ENCODE data around the gene SLC16A2.
"Not testable (repeated sequence)": the region's sequence is repeated elsewhere in the genome, so short reads cannot be mapped to it uniquely, and the experiment has no call there.

Gene SLC16A2

GRCh38 chrX:74505437-74505836 is 84.1 kb downstream of the SLC16A2 start:
- no peak overlapping the region for H3K9ac ChIP-seq (ENCODE audit: low read length in 2 of 2)
- no peaks in the 10 kb centered on the region for H3K4me1 ChIP-seq (ENCODE audit: control insufficient read depth, insufficient read depth, low read length)
- H3K9me3 ChIP-seq (ENCODE audit: control insufficient read depth in 2 of 2, low read length in 2 of 2), result no peaks in the 10 kb centered on the region
- peaks cover 0 to 7% of the 10 kb centered on the region in 2 donors for H3K27me3 ChIP-seq (ENCODE audit: control insufficient read depth in 1 of 2, insufficient read depth in 2 of 2, low read length in 2 of 2)
- H3K36me3 ChIP-seq (ENCODE audit: control insufficient read depth in 2 of 2, insufficient read depth in 2 of 2, low read length in 2 of 2), result peaks cover 0 to 2% of the 10 kb centered on the region in 2 donors
- H3K4me3 ChIP-seq (ENCODE audit: low read length in 2 of 2), result no peak overlapping the region
- no peak overlapping the region for H3K27ac ChIP-seq (ENCODE audit: low read length)

- Histone ChIP-seq H3K9ac (ENCODE audit: low read length in 2 of 2) (no peak overlapping the region), H3K9me3 (ENCODE audit: control insufficient read depth in 2 of 2, low read length in 2 of 2) (no peaks in the 10 kb centered on the region), H3K27me3 (ENCODE audit: control insufficient read depth in 1 of 2, insufficient read depth in 2 of 2, low read length in 2 of 2) (peaks cover 0 to 7% of the 10 kb centered on the region in 2 donors), H3K36me3 (ENCODE audit: control insufficient read depth in 2 of 2, insufficient read depth in 2 of 2, low read length in 2 of 2) (peaks cover 0 to 2% of the 10 kb centered on the region in 2 donors), H3K27ac (ENCODE audit: low read length) (no peak overlapping the region), H3K4me1 (ENCODE audit: control insufficient read depth, insufficient read depth, low read length) (no peaks in the 10 kb centered on the region), H3K4me3 (ENCODE audit: low read length in 2 of 2) (no peak overlapping the region)
Measured at GRCh38 chrX:74506317-74507115, 85.2 kb downstream of the SLC16A2 start.

GRCh38 chrX:74507191-74507590 is 85.9 kb downstream of the SLC16A2 start:
- no peak overlapping the region for H3K27ac ChIP-seq (ENCODE audit: low read length)
- H3K4me3 ChIP-seq (ENCODE audit: low read length in 2 of 2), result no peak overlapping the region
- H3K9ac ChIP-seq (ENCODE audit: low read length in 2 of 2), result no peak overlapping the region
- no peaks in the 10 kb centered on the region for H3K4me1 ChIP-seq (ENCODE audit: control insufficient read depth, insufficient read depth, low read length)
- no peaks in the 10 kb centered on the region for H3K9me3 ChIP-seq (ENCODE audit: control insufficient read depth in 2 of 2, low read length in 2 of 2)
- H3K36me3 ChIP-seq (ENCODE audit: control insufficient read depth in 2 of 2, insufficient read depth in 2 of 2, low read length in 2 of 2), result peaks cover 0 to 2% of the 10 kb centered on the region in 2 donors
- peaks cover 0 to 7% of the 10 kb centered on the region in 2 donors for H3K27me3 ChIP-seq (ENCODE audit: control insufficient read depth in 1 of 2, insufficient read depth in 2 of 2, low read length in 2 of 2)

GRCh38 chrX:74509989-74510388 is 88.7 kb downstream of the SLC16A2 start:
- Histone ChIP-seq H3K9me3 (ENCODE audit: control insufficient read depth in 2 of 2, low read length in 2 of 2) (no peaks in the 10 kb centered on the region), H3K27ac (ENCODE audit: low read length) (no peak overlapping the region), H3K4me3 (ENCODE audit: low read length in 2 of 2) (no peak overlapping the region), H3K36me3 (ENCODE audit: control insufficient read depth in 2 of 2, insufficient read depth in 2 of 2, low read length in 2 of 2) (no peaks in the 10 kb centered on the region), H3K27me3 (ENCODE audit: control insufficient read depth in 1 of 2, insufficient read depth in 2 of 2, low read length in 2 of 2) (peaks cover 0 to 4% of the 10 kb centered on the region in 2 donors), H3K9ac (ENCODE audit: low read length in 2 of 2) (no peak overlapping the region), H3K4me1 (ENCODE audit: control insufficient read depth, insufficient read depth, low read length) (peaks cover 2% of the 10 kb centered on the region)

- Histone ChIP-seq H3K36me3 (ENCODE audit: control insufficient read depth in 2 of 2, insufficient read depth in 2 of 2, low read length in 2 of 2) (no peaks in the 10 kb centered on the region), H3K9ac (ENCODE audit: low read length in 2 of 2) (no peak overlapping the region), H3K27me3 (ENCODE audit: control insufficient read depth in 1 of 2, insufficient read depth in 2 of 2, low read length in 2 of 2) (peaks cover 0 to 4% of the 10 kb centered on the region in 2 donors), H3K27ac (ENCODE audit: low read length) (no peak overlapping the region), H3K9me3 (ENCODE audit: control insufficient read depth in 2 of 2, low read length in 2 of 2) (no peaks in the 10 kb centered on the region), H3K4me3 (ENCODE audit: low read length in 2 of 2) (no peak overlapping the region), H3K4me1 (ENCODE audit: control insufficient read depth, insufficient read depth, low read length) (peaks cover 2% of the 10 kb centered on the region)
Measured at GRCh38 chrX:74510401-74510800, 89.1 kb downstream of the SLC16A2 start.

- no peak overlapping the region for H3K9ac ChIP-seq (ENCODE audit: low read length in 2 of 2)
- H3K27me3 ChIP-seq (ENCODE audit: control insufficient read depth in 1 of 2, insufficient read depth in 2 of 2, low read length in 2 of 2), result peaks cover 0 to 2% of the 10 kb centered on the region in 2 donors
- H3K9me3 ChIP-seq (ENCODE audit: control insufficient read depth in 2 of 2, low read length in 2 of 2), result no peaks in the 10 kb centered on the region
- H3K36me3 ChIP-seq (ENCODE audit: control insufficient read depth in 2 of 2, insufficient read depth in 2 of 2, low read length in 2 of 2), result no peaks in the 10 kb centered on the region
- no peak overlapping the region for H3K4me3 ChIP-seq (ENCODE audit: low read length in 2 of 2)
- peaks cover 2% of the 10 kb centered on the region for H3K4me1 ChIP-seq (ENCODE audit: control insufficient read depth, insufficient read depth, low read length)
- H3K27ac ChIP-seq (ENCODE audit: low read length), result no peak overlapping the region
Measured at GRCh38 chrX:74511704-74512103, 90.4 kb downstream of the SLC16A2 start.

- Histone ChIP-seq H3K27ac (ENCODE audit: low read length) (no peak overlapping the region), H3K36me3 (ENCODE audit: control insufficient read depth in 2 of 2, insufficient read depth in 2 of 2, low read length in 2 of 2) (no peaks in the 10 kb centered on the region), H3K9ac (ENCODE audit: low read length in 2 of 2) (no peak overlapping the region), H3K4me1 (ENCODE audit: control insufficient read depth, insufficient read depth, low read length) (peaks cover 2% of the 10 kb centered on the region), H3K4me3 (ENCODE audit: low read length in 2 of 2) (no peak overlapping the region), H3K27me3 (ENCODE audit: control insufficient read depth in 1 of 2, insufficient read depth in 2 of 2, low read length in 2 of 2) (peaks cover 0 to 2% of the 10 kb centered on the region in 2 donors), H3K9me3 (ENCODE audit: control insufficient read depth in 2 of 2, low read length in 2 of 2) (no peaks in the 10 kb centered on the region)
Measured at GRCh38 chrX:74514384-74514783, 93.1 kb downstream of the SLC16A2 start.

GRCh38 chrX:74515356-74515755 is 94.1 kb downstream of the SLC16A2 start:
- Histone ChIP-seq H3K27ac (ENCODE audit: low read length) (no peak overlapping the region), H3K27me3 (ENCODE audit: control insufficient read depth in 1 of 2, insufficient read depth in 2 of 2, low read length in 2 of 2) (peaks cover 0 to 2% of the 10 kb centered on the region in 2 donors), H3K4me1 (ENCODE audit: control insufficient read depth, insufficient read depth, low read length) (peaks cover 2% of the 10 kb centered on the region), H3K36me3 (ENCODE audit: control insufficient read depth in 2 of 2, insufficient read depth in 2 of 2, low read length in 2 of 2) (no peaks in the 10 kb centered on the region), H3K4me3 (ENCODE audit: low read length in 2 of 2) (no peak overlapping the region), H3K9ac (ENCODE audit: low read length in 2 of 2) (no peak overlapping the region), H3K9me3 (ENCODE audit: control insufficient read depth in 2 of 2, low read length in 2 of 2) (no peaks in the 10 kb centered on the region)

- not testable (repeated sequence) for H3K9me3 ChIP-seq (ENCODE audit: control insufficient read depth in 2 of 2, low read length in 2 of 2); H3K4me1 ChIP-seq (ENCODE audit: control insufficient read depth, insufficient read depth, low read length); H3K36me3 ChIP-seq (ENCODE audit: control insufficient read depth in 2 of 2, insufficient read depth in 2 of 2, low read length in 2 of 2); H3K4me3 ChIP-seq (ENCODE audit: low read length in 2 of 2); H3K27ac ChIP-seq (ENCODE audit: low read length); H3K27me3 ChIP-seq (ENCODE audit: control insufficient read depth in 1 of 2, insufficient read depth in 2 of 2, low read length in 2 of 2); H3K9ac ChIP-seq (ENCODE audit: low read length in 2 of 2)
Measured at GRCh38 chrX:74516013-74516412, 94.7 kb downstream of the SLC16A2 start.

- Histone ChIP-seq H3K27ac (ENCODE audit: low read length) (no peak overlapping the region), H3K9ac (ENCODE audit: low read length in 2 of 2) (no peak overlapping the region)
Measured at GRCh38 chrX:74519870-74520269, 98.6 kb downstream of the SLC16A2 start.

GRCh38 chrX:74520291-74520690 is 99.0 kb downstream of the SLC16A2 start:
- Histone ChIP-seq H3K9ac (ENCODE audit: low read length in 2 of 2) (no peak overlapping the region), H3K36me3 (ENCODE audit: control insufficient read depth in 2 of 2, insufficient read depth in 2 of 2, low read length in 2 of 2) (no peaks in the 10 kb centered on the region), H3K4me1 (ENCODE audit: control insufficient read depth, insufficient read depth, low read length) (peaks cover 9% of the 10 kb centered on the region), H3K9me3 (ENCODE audit: control insufficient read depth in 2 of 2, low read length in 2 of 2) (no peaks in the 10 kb centered on the region), H3K27ac (ENCODE audit: low read length) (no peak overlapping the region), H3K27me3 (ENCODE audit: control insufficient read depth in 1 of 2, insufficient read depth in 2 of 2, low read length in 2 of 2) (peaks cover 0 to 5% of the 10 kb centered on the region in 2 donors), H3K4me3 (ENCODE audit: low read length in 2 of 2) (no peak overlapping the region)

More at GRCh38 chrX:74519870-74520269, 98.6 kb downstream of the SLC16A2 start:
- Histone ChIP-seq H3K9me3 (ENCODE audit: control insufficient read depth in 2 of 2, low read length in 2 of 2) (no peaks in the 10 kb centered on the region), H3K4me3 (ENCODE audit: low read length in 2 of 2) (no peak overlapping the region), H3K27me3 (ENCODE audit: control insufficient read depth in 1 of 2, insufficient read depth in 2 of 2, low read length in 2 of 2) (peaks cover 0 to 4% of the 10 kb centered on the region in 2 donors), H3K36me3 (ENCODE audit: control insufficient read depth in 2 of 2, insufficient read depth in 2 of 2, low read length in 2 of 2) (no peaks in the 10 kb centered on the region), H3K4me1 (ENCODE audit: control insufficient read depth, insufficient read depth, low read length) (peaks cover 9% of the 10 kb centered on the region)
